8988T (cell line): ENCODE measurements around the gene GMNN.
A peak's percentile ranks its signal among the peaks of the same experiment; 100 is the strongest.

ENCODE experiments used
- DNase-seq: peaks from one replicate; pipeline ENCODE4 v3.0.0; 2011

GMNN gene

DNA sequence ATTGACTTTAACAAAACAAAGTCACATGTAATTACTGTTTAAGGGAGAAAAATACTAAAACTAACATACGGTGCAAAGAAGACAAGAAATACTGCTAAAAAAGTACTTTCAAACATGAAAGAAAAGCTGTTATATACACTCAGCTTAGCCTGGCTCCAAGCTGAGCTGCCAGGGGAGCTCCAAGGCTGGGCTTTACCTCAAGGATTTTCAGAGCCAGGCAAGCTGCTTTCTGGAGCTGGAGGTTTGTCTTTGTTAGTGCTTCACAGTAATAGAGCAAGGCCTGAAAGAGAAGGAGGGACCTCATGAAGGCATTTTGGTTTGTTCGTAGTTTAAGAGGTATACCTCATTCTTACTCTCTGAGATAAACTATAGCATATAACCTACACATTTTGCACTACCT, 43.6 kb downstream of the GMNN start:
- DNase-seq, result no peak

DNA sequence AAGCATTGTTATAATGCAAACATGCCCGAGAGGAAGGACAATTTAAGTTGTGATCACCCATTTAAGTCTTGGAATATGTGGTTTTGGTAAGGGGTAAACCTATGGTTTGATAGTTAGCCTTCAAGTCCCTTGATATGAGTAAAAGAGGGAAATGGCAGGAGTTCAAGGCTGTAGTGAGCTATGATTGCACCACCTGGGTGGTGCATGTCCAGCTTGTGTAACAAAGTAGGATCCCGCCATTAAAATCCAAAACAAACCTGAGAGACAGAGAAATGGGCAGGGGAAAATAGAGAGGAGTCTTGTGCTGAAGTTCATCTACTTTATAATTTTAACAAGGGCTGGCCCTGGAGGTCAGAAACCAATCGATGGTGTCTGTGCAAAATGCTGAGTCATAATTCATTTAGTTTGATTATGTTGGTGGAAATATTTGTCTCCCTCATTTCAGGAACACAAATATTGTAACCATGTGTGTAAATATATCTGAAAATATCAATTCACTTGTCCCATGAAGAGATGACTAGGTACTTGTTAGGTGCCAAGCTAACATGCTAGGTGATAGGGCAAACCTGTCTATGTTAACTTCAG, 47.2 kb downstream of the GMNN start:
- DNase-seq, result no peak

DNA sequence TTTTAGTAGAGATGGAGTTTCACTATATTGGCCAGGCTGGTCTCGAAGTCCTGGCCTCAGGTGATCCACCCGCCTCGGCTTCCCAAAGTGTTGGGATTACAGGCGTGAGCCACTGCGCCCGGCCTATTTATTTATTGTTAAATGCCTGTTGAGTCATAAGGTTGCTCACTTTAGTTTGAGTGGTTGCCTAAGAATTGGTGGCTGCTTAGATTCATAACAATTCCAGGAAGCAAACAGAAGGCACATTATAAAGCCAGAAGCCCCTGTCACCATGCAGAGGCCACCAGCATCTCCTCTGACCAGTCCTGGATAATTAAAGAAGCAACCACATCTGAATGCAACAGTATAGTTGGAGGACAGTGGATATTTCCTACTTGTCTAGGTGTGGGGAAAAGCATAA, 48.0 kb downstream of the GMNN start:
- DNase-seq, result no peak

DNA sequence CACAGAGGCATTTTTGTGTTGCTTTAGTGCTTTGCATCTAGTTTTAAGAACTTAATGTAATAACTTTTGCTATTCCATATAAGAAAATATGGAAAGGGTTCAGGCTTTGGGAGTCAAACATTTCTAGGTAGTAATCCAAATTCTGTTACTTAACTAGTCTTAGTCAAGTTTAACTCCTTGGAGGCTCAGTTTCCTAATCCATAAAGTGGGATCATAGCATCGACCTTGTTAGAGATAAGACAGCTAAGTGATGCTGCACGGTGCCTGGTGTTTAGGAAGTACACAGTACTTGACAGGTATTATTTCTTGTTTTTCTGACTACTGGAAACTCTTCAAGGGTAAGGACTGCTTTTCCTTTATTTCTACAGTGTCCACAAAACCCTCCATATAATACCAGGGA, 48.4 kb downstream of the GMNN start:
- no peak for DNase-seq

DNA sequence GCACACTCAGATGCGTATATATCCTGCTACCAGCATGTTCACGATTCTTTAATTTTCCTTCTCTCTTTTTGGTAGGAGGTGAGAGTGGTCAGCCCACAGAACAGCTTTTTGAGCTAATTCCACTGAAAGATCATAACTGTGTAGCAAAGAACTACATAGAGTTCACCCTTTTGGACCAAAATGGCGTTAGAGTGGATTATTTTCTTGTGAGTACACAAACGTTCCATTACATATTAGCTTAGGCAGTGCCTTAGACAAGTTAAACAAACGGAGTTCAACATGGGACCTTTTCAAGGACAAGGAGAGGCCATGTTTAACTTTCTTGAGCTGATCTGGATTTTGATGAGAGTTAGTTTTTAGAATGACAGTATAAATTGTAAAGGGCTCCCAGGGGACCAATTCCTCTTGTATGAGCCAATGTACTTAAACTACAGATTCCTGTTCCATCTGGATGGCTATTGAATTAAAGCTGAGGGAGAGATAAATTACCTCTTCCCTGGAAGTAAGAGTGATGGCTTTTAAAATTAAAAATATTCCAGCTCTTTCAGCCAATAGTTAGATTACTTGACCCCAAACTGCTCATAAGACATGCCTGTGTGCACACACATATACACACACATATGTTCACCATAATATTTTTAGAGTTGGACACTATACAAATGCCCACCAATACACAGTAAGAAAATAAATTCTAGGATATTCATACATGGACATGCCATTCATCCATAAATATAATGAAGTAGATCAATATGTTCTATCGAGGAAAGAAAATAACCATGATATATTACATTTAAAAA, 49.6 kb downstream of the GMNN start:
- DNase-seq, result no peak

DNA sequence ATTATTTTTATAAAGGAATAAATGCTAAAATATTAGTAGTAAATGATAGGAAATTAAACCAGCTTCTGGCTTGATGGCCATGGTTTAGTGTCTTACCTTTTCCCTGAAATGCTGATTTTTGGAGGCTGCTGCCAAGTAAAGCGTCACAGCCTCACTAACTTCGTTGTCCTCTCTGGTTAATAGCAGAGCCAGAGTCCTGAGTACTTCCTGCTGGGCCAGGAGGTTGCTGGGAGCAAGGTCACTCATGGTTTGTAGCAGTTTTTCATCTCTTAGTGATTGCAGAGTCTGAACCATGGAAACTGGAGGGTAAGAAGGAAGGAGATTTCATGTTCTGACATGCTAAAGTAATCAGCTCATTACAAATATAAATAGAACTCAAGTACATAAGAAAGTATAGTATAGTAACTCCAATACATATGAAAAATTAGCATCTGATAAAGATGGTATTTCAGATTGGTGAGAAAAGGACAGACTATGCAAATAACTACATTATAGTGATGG, 50.4 kb downstream of the GMNN start:
- DNase-seq, result no peak

DNA sequence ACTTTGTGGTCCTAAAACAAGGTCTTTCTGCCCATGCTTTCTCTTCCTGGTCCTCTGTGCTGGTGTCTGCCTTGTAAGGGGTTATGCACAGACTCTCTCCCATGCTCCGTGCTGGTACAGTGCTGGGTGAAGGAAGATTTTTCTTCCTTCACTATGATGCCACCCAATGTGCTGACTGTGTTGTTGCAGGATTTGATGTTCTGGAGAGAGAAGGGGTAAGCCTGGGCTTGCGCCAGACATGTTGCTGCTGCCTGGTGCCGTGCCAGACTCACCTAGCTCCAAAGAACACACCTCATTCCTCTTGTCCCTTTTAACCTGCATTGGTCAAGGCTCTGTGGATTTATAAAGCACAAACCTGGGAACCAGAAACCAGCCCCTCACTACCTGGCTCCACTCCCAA, 52.4 kb downstream of the GMNN start:
- DNase-seq, result peak; percentile 13

DNA sequence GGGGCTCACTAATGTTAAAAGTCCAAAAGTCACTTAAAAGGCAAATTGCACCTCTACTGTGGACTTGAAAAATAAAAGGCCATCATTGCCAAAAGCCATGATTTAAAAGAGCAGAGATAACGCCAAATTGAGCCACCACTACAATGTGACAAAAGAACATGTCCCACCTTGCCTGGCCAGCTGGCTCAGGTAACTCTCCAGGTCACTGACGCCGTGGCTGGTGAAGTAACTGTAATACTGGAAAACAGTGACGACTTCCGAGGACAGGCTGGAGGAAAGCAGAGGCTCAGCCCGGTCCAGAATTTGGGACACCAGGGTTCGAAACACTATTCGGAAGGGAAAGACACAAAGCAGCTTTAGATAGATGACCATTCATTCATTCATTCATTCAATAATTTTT, 53.2 kb downstream of the GMNN start:
- DNase-seq, result no peak

DNA sequence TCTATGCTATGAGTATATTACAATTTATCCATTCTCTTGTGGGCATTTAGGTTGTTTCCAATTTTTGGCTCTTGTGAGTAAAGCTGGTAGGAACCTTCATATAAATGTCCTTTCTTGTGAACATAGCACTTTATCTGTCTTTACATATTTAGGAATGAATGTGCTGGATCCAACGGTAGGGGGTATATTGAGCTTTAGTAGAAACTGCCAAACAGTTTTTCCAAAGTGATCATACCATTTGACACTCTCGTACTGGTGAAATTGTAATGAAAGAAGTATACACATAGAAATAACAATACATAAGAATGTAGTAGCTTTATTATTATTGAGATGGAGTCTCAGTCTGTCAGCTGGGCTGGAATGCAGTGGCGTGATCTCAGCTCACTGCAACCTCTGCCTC, 54.9 kb downstream of the GMNN start:
- DNase-seq, result no peak

DNA sequence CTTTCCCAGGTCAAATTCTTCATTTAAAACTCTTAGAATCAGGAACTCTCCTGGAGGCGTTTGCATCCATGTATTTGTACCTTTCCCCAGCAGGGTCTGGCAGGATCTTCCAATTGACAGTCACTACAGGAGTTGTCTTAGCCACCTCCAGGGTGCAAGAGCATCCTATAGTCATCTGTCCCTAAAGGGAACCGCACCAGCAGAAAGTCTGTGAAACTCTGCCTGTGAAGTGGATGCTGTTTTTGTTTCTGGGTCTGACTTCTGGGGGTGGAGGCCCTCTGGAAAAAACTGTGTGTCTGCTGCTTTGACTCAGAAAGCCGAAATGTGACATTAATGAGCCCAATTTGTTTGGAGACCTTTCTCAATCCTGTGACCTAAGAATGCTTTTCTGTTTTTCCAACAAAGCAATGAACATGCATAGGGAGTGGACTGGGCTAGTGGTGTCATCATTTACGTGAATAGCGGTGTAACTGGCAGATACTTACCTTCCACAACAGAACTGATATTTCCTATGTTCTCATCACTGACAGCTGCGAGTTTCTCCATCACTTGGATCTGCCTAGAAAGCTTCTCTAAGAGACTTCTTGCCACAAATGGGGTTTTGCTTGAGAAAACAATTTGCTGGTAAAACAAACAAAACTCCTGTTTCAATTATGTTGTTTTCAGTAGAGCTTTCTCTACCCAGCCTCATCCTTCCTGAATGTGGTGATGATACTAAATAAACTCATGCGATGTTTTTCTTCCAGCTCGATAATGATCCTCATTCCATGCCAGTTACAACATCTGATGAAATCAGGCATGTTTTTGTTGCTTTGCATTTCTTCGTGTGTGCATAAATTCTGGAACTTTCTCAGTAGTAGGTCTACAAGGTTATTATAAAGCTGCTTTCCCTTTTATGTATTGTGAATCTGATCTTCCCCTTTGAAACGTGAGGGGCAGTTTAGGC, 57.3 kb downstream of the GMNN start:
- no peak for DNase-seq

DNA sequence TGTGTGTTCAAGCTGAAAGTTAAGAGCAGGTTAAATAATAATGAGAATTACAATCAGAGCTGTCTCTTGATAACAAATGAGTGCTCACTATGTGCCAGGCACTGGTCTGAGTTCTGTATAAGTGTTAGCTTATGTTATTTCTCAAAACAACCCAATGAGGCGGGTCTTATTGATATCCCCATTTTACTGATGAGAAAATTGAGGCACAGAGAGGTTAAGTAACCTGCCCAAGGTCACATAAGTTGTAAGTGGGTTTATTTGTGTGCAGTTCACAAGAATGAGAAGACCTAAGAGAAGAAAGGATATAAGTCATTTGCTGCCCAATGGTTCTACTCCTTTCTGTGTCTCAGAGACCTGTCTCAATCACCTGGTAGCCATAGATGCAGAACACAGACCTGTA, 58.1 kb downstream of the GMNN start:
- no peak for DNase-seq

DNA sequence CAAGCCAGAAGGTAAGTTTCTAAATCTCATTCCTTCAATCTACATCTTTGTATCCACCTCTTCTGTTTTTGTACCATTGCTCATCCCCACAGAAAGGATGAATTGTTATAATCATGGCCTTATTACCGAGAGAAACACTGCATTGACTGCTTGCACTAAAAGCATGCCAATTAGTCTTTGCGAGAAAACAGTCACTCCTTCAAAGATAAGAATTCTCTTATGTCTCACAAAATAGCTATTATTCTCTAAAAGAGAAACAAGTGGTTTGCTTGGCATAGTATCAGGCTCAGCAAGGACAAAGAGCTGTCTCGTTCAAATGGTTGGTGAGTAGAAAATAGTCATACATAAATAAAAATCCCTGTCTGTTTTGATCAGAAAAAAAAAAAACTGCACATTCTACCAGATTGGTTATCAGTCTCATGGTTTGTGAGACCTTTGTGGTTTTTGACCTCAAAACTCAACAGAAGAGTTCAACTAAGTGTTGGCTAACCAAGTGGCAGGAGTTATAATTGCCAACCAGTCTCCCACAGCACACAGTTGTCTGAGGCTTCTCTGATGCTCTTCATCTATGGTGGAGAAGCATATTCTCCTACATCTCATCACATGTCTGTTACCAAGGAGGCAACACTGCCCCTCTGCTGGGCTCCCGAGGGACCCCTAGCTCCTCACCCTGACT, 59.1 kb downstream of the GMNN start:
- DNase-seq, result no peak
